Rectal smooth muscle tissue (tissue), 1 donor: ENCODE measurements around the gene TMEM255B.

ENCODE experiments used
- H3K27ac ChIP-seq: one replicate; pipeline ENCODE4 v1.7.0; 2013; ENCODE audit warnings: low read depth, low read length, inconsistent platforms
- H3K27me3 ChIP-seq: one replicate; pipeline ENCODE4 v1.7.0; 2013; ENCODE audit warnings: low read length; ENCODE audit not compliant: control insufficient read depth, insufficient read depth
- H3K36me3 ChIP-seq: one replicate; pipeline ENCODE4 v1.7.0; 2013; ENCODE audit warnings: low read length; ENCODE audit not compliant: control insufficient read depth, insufficient read depth
- H3K4me1 ChIP-seq: one replicate; pipeline ENCODE4 v1.7.0; 2013; ENCODE audit warnings: low read length; ENCODE audit not compliant: control insufficient read depth, insufficient read depth
- H3K4me3 ChIP-seq: one replicate; pipeline ENCODE4 v1.7.0; 2013; ENCODE audit warnings: low read length
- H3K9ac ChIP-seq: one replicate; pipeline ENCODE4 v1.7.0; 2013; ENCODE audit warnings: low read length

The TMEM255B gene

GRCh38 chr13:113846636-113847318 is 87.8 kb downstream of the TMEM255B start:
- Histone ChIP-seq H3K36me3 (peaks cover 5% of the 10 kb centered on the region), H3K4me1 (no peaks in the 10 kb centered on the region), H3K9ac (no peak overlapping the region), H3K27ac (no peak overlapping the region), H3K27me3 (no peaks in the 10 kb centered on the region), H3K4me3 (no peak overlapping the region)

DNA sequence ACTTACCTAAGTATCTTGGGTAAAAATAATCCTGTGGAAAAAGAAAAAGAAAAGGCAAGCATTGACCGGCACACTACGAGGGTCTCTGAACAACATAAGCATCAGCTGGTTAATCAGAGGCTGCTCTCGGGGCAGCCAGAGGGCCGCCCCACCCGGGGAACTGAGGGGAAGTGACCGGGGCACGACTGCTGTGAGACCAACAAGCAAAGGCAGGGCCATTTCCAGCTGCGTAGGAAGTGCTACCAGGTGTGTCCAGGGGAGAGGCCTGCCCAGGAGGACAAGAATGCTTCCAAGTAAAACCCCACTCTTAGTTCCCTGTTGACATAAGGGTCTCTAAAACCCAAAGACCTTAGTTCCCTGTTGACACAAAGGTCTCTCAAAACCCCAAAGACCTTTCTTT is 89.0 kb downstream of the TMEM255B start:
- H3K27me3 ChIP-seq, result no peaks in the 10 kb centered on the region
- peaks cover 5% of the 10 kb centered on the region for H3K36me3 ChIP-seq
- no peak overlapping the region for H3K9ac ChIP-seq
- no peaks in the 10 kb centered on the region for H3K4me1 ChIP-seq
- no peak overlapping the region for H3K4me3 ChIP-seq
- H3K27ac ChIP-seq, result no peak overlapping the region

DNA sequence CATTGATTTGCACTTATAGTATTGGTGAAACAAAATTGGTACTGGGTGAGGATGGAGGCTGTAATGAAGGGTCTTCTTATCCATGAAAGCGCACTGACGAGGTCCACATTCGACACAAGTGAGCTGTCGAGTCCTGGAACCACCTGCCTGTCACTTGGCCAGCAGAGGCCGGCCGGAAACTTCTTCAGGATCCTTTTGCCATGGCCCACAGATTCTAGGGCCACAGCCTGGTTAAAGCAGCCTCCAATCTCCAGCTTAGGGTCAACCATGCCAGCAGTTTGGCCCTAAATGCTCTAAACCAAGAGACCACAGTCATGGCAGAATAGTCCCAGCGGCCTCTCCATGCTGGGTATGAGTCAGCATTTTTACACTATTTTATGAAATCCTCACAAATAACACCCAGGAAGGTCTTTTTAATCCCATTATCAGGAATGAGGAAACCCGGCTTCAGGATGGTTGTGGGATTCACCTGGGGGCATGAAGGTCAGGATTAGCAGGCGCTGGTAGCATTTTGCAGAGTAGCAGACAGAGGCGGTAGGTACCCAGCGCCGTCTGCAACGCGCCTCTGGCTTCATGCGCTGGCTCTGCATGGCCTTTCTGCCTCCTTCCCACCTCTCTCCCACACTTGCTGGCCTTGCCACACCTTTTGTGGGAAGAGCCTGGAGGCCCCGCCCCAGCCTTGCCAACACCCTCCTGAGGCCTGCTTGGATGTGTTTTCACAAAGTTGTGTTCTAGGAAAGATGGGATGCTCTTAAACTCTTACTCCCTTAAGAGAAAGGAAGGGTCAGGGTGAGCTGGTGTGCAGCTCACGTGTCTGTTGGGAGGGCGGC is 89.6 kb downstream of the TMEM255B start:
- Histone ChIP-seq H3K27me3 (no peaks in the 10 kb centered on the region), H3K9ac (no peak overlapping the region), H3K27ac (no peak overlapping the region), H3K4me3 (no peak overlapping the region), H3K4me1 (no peaks in the 10 kb centered on the region), H3K36me3 (peaks cover 5% of the 10 kb centered on the region)

- H3K27me3 ChIP-seq, result no peaks in the 10 kb centered on the region
- peaks cover 3% of the 10 kb centered on the region for H3K36me3 ChIP-seq
- no peak overlapping the region for H3K4me3 ChIP-seq
- no peak overlapping the region for H3K9ac ChIP-seq
- no peak overlapping the region for H3K27ac ChIP-seq
- H3K4me1 ChIP-seq, result no peaks in the 10 kb centered on the region
Observed at GRCh38 chr13:113849546-113849945, 90.5 kb downstream of the TMEM255B start.

GRCh38 chr13:113849981-113850721 is 91.1 kb downstream of the TMEM255B start:
- Histone ChIP-seq H3K9ac (no peak overlapping the region), H3K36me3 (peaks cover 3% of the 10 kb centered on the region), H3K27me3 (no peaks in the 10 kb centered on the region), H3K27ac (no peak overlapping the region), H3K4me3 (no peak overlapping the region), H3K4me1 (no peaks in the 10 kb centered on the region)

DNA sequence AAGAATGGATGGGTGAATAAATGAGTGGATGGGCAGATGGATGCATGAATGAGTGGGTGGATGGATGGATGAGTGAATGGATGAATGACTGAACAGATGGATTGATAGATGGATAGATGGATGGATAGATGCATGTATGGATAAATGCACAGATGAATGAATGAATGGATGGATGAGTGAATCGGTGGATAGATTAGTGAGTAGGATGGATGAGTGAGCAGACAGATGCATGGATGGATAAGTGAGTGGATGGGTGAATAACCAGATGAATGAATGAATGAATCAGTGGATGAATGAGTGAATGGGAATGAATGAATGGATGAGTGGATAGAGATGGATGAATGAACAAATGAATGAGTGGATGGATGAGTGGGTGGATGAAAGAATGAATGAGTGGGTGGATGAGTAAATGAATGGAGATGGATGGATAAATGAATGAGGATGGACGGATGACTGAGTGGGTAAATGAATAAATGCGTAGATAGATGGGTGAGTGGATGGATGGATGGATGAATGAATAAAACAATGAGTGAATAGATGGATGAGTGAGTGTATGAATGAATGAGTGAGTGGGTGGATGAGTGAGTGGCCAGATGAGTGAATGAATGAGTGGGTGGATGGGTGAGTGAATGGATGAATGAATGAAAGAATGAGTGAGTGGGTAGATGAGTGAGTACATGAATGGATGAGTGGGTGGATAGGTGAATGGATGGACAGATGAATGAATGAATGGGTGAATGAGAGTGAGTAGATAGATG is 91.9 kb downstream of the TMEM255B start:
- Histone ChIP-seq H3K27me3 (no peaks in the 10 kb centered on the region), H3K9ac (no peak overlapping the region), H3K4me3 (no peak overlapping the region), H3K36me3 (peaks cover under 1% of the 10 kb centered on the region), H3K27ac (no peak overlapping the region), H3K4me1 (no peaks in the 10 kb centered on the region)

- Histone ChIP-seq H3K27me3 (no peaks in the 10 kb centered on the region), H3K27ac (no peak overlapping the region), H3K4me3 (no peak overlapping the region), H3K36me3 (no peaks in the 10 kb centered on the region), H3K4me1 (no peaks in the 10 kb centered on the region), H3K9ac (no peak overlapping the region)
Observed at GRCh38 chr13:113851480-113851803, 92.4 kb downstream of the TMEM255B start.

DNA sequence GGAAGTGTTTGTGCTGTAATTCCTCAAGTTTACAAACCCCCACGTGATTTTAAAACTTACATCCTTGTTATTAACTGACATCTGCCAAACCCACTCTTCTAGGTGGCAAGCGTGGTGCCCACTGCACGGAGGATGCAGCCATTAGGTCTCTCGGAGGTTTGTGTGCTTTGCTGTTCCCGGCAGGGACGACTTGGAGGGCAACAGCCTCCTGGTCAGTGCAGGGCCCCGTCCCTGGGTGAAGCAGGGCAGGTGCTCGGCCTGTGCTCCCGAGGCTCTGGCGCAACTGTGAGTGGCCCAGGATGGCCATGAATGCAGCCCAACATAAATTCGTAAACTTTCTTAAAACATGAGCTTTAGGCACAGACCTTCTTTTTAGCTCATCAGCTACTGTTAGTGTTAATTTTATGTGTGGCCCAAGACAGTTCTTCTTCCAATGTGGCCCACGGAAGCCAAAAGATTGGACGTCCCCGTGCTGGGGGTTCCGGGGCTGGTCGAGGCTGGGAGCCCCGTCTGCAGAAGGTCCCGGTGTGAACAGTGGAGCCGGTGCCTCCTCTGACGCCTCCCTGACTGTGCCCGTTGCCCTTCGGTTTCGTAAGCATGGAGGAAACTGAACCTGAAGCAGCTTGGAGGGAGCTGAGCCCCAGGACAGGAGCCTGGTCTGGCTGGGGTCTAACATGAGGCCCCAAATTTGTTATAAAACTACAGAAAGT is 93.0 kb downstream of the TMEM255B start:
- Histone ChIP-seq H3K4me1 (no peaks in the 10 kb centered on the region), H3K9ac (no peak overlapping the region), H3K27me3 (no peaks in the 10 kb centered on the region), H3K27ac (no peak overlapping the region), H3K4me3 (no peak overlapping the region), H3K36me3 (no peaks in the 10 kb centered on the region)

DNA sequence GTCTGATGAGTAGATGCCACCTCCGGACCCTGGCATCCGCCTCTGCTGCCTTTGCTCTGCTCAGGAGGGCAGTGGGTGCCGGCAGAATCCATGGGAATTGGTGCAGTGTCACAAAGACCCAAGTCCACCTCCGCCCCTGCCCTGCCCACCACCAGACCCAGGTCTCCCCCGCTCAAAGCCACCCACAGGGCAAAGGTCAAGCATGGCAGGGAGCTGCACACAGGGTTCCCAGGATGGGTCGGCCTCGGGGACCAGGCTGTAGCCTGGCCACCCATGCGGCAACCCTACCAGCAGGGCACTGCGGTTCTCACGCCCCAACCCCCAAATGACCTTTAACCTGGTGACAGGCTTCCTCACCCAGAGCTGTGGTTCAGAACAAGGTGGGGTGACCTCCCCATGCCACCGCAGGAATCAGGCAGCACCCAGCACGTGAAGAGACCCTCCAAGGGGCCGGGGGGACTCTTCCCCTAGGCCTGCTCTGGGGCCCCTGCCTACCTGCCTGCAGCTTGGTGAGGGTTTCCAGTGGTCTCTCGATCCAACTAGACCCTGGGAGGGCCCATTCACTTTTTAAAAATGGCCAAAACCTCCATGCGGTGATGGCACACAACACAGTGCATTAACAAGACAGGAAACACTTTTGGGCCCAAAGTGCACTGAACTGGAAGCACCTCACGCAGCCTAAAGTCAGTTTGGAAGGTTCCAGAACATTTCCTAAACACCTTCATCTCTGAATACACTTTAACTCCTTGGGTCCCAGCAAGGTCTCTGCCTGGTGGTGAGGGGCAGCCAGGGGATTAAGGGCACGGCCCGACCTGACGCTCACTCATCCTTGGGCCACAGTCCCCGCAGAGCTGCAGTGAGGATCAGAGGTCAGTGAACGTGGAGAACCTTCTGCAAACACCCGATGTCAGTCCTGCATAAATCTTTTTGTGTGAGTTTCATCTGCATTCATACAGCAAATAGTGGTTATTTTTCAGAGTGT is 93.8 kb downstream of the TMEM255B start:
- no peak overlapping the region for H3K9ac ChIP-seq
- no peaks in the 10 kb centered on the region for H3K36me3 ChIP-seq
- H3K4me3 ChIP-seq, result no peak overlapping the region
- no peak overlapping the region for H3K27ac ChIP-seq
- H3K27me3 ChIP-seq, result no peaks in the 10 kb centered on the region
- H3K4me1 ChIP-seq, result no peaks in the 10 kb centered on the region

GRCh38 chr13:113853518-113854237 is 94.7 kb downstream of the TMEM255B start:
- Histone ChIP-seq H3K27me3 (no peaks in the 10 kb centered on the region), H3K9ac (no peak overlapping the region), H3K4me3 (no peak overlapping the region), H3K27ac (no peak overlapping the region), H3K36me3 (no peaks in the 10 kb centered on the region), H3K4me1 (no peaks in the 10 kb centered on the region)
